Keratinocyte (primary cell): ENCODE measurements around the gene RTCA. TPM values are rescaled to one million over a fixed set of nuclear protein-coding genes. Genes with fewer than 3 reads are reported as not detected.

ENCODE experiments used
- DNase-seq: peaks from one replicate; pipeline ENCODE4 v3.0.0-alpha.2; 2011; ENCODE audit warnings: low read depth, missing footprints, low spot score
- FAIRE-seq: peaks from 2 replicates; lab custom pipeline; 2011; peaks lifted over from hg19 to GRCh38; lab: Jason Lieb, UNC
- H2AFZ ChIP-seq: 2 replicates; pipeline ENCODE4 v1.6.0; 2012; ENCODE audit warnings: low read length, control low read depth, inconsistent platforms; ENCODE audit not compliant: control insufficient read depth
- H3K27ac ChIP-seq: 2 replicates; pipeline ENCODE4 v1.5.1; 2011; ENCODE audit warnings: low read length; ENCODE audit not compliant: control insufficient read depth, insufficient read depth
- H3K27me3 ChIP-seq: 3 replicates; pipeline ENCODE4 v1.6.0; 2011; ENCODE audit warnings: low read length; ENCODE audit not compliant: control insufficient read depth, insufficient read depth; ENCODE audit errors: extremely low read depth
- H3K36me3 ChIP-seq, 2 experiments: 2 replicates in 1 of 2; 3 replicates in 1 of 2; pipeline ENCODE4 v1.5.1; 2011; ENCODE audit warnings: low read length in 2 of 2, mild to moderate bottlenecking in 1 of 2; ENCODE audit not compliant: control insufficient read depth in 2 of 2, insufficient read depth in 2 of 2; ENCODE audit errors: extremely low read depth in 1 of 2
- H3K4me1 ChIP-seq: 3 replicates; pipeline ENCODE4 v1.5.1; 2011; ENCODE audit warnings: low read length; ENCODE audit not compliant: control insufficient read depth, insufficient read depth; ENCODE audit errors: extremely low read depth
- H3K4me2 ChIP-seq: 3 replicates; pipeline ENCODE4 v1.6.0; 2011; ENCODE audit warnings: low read depth, low read length; ENCODE audit not compliant: control insufficient read depth, insufficient read depth; ENCODE audit errors: extremely low read depth
- H3K4me3 ChIP-seq, 3 experiments: fragments of 200-600 bp in 1 of 3; sonication (generic) in 1 of 3; 2 replicates in 2 of 3; 3 replicates in 1 of 3; pipeline ENCODE4 v1.5.1; 2011 to 2016; ENCODE audit warnings: low read length in 3 of 3, mild to moderate bottlenecking in 3 of 3, control low read depth in 2 of 3, inconsistent platforms in 1 of 3, low read depth in 1 of 3, mixed read lengths in 1 of 3, mixed run types in 1 of 3, moderate library complexity in 1 of 3; ENCODE audit not compliant: control insufficient read depth in 2 of 3, insufficient read depth in 2 of 3; ENCODE audit errors: extremely low read depth in 1 of 3
- H3K79me2 ChIP-seq: 2 replicates; pipeline ENCODE4 v1.6.0; 2012; ENCODE audit warnings: low read length; ENCODE audit not compliant: control insufficient read depth, insufficient read depth
- H3K9ac ChIP-seq: 3 replicates; pipeline ENCODE4 v1.6.0; 2011; ENCODE audit warnings: low read length; ENCODE audit not compliant: control insufficient read depth, insufficient read depth; ENCODE audit errors: extremely low read depth
- H3K9me1 ChIP-seq: 3 replicates; pipeline ENCODE4 v1.6.0; 2011; ENCODE audit warnings: low read length; ENCODE audit not compliant: control insufficient read depth, insufficient read depth; ENCODE audit errors: extremely low read depth
- H3K9me3 ChIP-seq: 2 replicates; pipeline ENCODE4 v1.5.1; 2012; ENCODE audit warnings: low read depth, low read length; ENCODE audit not compliant: control insufficient read depth
- H4K20me1 ChIP-seq: 3 replicates; pipeline ENCODE4 v1.6.0; 2011; ENCODE audit warnings: low read length; ENCODE audit not compliant: control insufficient read depth, insufficient read depth; ENCODE audit errors: extremely low read depth
- CTCF ChIP-seq, 3 experiments: IDR thresholded peaks in 1 of 3; conservative IDR thresholded peaks in 1 of 3; optimal IDR thresholded peaks in 1 of 3; 2 replicates in 2 of 3; 3 replicates in 1 of 3; pipeline versions ENCODE3 to v1.5.1; 2011; ENCODE audit warnings: low read length in 3 of 3, mild to moderate bottlenecking in 3 of 3, moderate library complexity in 2 of 3, control low read depth in 1 of 3, inconsistent platforms in 1 of 3; ENCODE audit not compliant: insufficient read depth in 2 of 3; ENCODE audit errors: extremely low read depth in 1 of 3
- EZH2 ChIP-seq: IDR thresholded peaks from one replicate; pipeline ENCODE4 v1.6.1; 2012; ENCODE audit warnings: inconsistent platforms, mild to moderate bottlenecking, low read length, moderate library complexity
- dilution Hi-C: fragments of 300-500 bp; cut with MboI; formaldehyde crosslinking; loops from one replicate; pipeline ENCODE4 v1.7.0; 2020; ENCODE audit warnings: low sequenced_read_pairs; ENCODE audit not compliant: extremely low pct_ligation_motif_present
- polyA plus RNA-seq, 5 experiments: library from polyadenylated mRNA; depleted of rRNA in 3 of 5; stranded (reverse) in 3 of 5; stranded (forward) in 1 of 5; unstranded in 1 of 5; fragments of >200 nt; gene quantifications; 1 replicate in 1 of 5; 2 replicates in 3 of 5; 3 replicates in 1 of 5; pipeline versions ENCODE4 v1.2.1 to v1.2.3, GENCODE V29; 2011 to 2012; ENCODE audit warnings: missing spikeins in 2 of 5, low read depth in 1 of 5, low replicate concordance in 1 of 5

RTCA gene
- polyA plus RNA-seq, 1 donor (not counting 4 experiments of a cell fraction or from before 2014, with no cell fraction given), result 52.0 TPM

DNA sequence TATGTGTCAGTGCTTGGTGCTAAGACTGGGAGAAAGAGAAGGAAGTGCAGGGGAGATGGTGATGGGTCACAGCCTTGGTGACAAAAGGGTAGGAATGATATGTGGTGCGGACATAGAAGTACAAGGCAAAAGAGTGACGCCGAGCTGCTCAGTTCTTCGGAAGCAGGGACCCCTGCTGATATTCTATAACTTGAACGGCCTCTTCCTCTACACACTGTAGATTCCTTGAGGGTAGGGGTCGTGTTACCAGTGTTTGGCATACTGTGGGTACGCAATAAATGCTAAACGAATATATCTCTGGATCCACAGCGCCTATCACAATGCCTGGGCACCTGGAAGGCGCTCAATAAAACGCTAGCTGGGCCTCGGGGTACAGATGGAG is 16.9 kb upstream of the RTCA start:
- Histone ChIP-seq H3K4me1 (peaks cover 12% of the 10 kb centered on the region), H3K79me2 (peaks cover 35% of the 10 kb centered on the region), H3K4me2 (peak overlapping the region; percentile 82), H3K4me3 (peak overlapping the region; percentile 70 to 96 (median 88)), H3K27ac (peak overlapping the region; percentile 85), H3K9ac (peak overlapping the region; percentile 88), H4K20me1 (no peaks in the 10 kb centered on the region), H2AFZ (peak overlapping the region; percentile 99), H3K36me3 (no peaks in the 10 kb centered on the region), H3K9me3 (no peaks in the 10 kb centered on the region), H3K9me1 (no peaks in the 10 kb centered on the region), H3K27me3 (no peaks in the 10 kb centered on the region)
- TF ChIP-seq CTCF (optimal IDR thresholded peaks at IDR 0.05 in 1 of 3, IDR thresholded peaks at IDR 0.05 in 1 of 3, conservative IDR thresholded peaks at IDR 0.05 in 1 of 3; ENCODE audit: extremely low read depth in 1 of 3, insufficient read depth in 2 of 3, low read length in 3 of 3), result no peak
- dilution Hi-C loops, result no loop called here
- FAIRE-seq (no peak), DNase-seq (no peak)

DNA sequence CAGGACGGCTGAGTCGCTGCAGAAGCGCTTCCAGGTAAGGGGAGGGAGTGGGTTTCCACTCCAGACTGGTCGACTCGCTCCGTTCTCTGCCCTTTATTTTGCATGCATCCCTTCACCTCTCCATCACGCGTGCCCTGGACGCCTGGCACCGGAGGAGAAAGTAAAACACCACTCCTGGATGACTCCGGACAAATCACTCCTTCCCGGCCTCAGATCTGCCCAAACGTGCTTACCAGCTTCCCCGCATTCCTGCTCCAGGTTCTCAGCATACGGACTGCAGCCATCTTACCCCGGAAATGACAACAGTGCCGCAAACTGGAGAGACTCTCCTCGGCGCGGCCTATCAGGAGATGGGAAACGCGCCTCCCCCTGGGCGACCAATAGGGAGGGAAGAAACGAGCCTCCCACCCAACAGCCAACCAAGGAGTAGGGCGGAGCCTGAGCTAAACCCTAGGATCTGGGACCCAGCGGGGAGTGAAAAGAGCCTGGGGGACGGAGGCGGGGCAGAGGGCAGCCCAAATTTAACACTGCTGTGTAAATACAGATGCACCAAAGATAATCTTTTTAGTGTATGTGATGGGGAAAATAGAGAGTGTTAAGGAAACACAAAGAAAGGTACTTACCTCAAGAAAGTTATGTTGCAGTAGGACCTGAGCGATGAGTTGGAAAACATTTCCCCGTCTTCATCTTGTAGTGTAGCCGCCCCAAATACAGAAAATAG is 16.3 kb upstream of the RTCA start, which contains the start of gene DBT:
TSS of gene DBT (minus strand) at position 298 of the 721 bp plus-strand sequence. CDS start at position 284, 14 bp downstream.
- no peaks in the 10 kb centered on the region for H3K27me3 ChIP-seq
- no peaks in the 10 kb centered on the region for H3K9me3 ChIP-seq
- peak within 1 kb of the TSS; percentile 85 for H3K27ac ChIP-seq
- peaks cover 31% of the 10 kb centered on the region for H3K79me2 ChIP-seq
- TF ChIP-seq EZH2 (no peak), CTCF (optimal IDR thresholded peaks at IDR 0.05 in 1 of 3, IDR thresholded peaks at IDR 0.05 in 1 of 3, conservative IDR thresholded peaks at IDR 0.05 in 1 of 3; ENCODE audit: extremely low read depth in 1 of 3, insufficient read depth in 2 of 3, low read length in 3 of 3) (no peak)
- dilution Hi-C loops, result no loop called here
- peak within 1 kb of the TSS; percentile 70 to 96 (median 88) for H3K4me3 ChIP-seq
- H3K4me1 ChIP-seq, result peaks cover 12% of the 10 kb centered on the region
- no peaks in the 10 kb centered on the region for H3K9me1 ChIP-seq
- peak within 1 kb of the TSS; percentile 82 for H3K4me2 ChIP-seq
- H3K9ac ChIP-seq, result peak within 1 kb of the TSS; percentile 88
- H2AFZ ChIP-seq, result peak within 1 kb of the TSS; percentile 99
- FAIRE-seq, result peak; percentile 95
- no peaks in the 10 kb centered on the region for H4K20me1 ChIP-seq
- peak; percentile 85 for DNase-seq
- H3K36me3 ChIP-seq, result no peaks in the 10 kb centered on the region
